NCI-H2171 (cell line): ENCODE data around the gene DNAJA1.
A peak's percentile ranks its signal among the peaks of the same experiment; 100 is the strongest.
"Not testable (repeated sequence)": the region's sequence is repeated elsewhere in the genome, so short reads cannot be mapped to it uniquely, and the experiment has no call there.

ENCODE experiments used
- DNase-seq: peaks from one replicate; lab custom pipeline; 2025; lab: John Stamatoyannopoulos, UW

DNAJA1 gene

DNA sequence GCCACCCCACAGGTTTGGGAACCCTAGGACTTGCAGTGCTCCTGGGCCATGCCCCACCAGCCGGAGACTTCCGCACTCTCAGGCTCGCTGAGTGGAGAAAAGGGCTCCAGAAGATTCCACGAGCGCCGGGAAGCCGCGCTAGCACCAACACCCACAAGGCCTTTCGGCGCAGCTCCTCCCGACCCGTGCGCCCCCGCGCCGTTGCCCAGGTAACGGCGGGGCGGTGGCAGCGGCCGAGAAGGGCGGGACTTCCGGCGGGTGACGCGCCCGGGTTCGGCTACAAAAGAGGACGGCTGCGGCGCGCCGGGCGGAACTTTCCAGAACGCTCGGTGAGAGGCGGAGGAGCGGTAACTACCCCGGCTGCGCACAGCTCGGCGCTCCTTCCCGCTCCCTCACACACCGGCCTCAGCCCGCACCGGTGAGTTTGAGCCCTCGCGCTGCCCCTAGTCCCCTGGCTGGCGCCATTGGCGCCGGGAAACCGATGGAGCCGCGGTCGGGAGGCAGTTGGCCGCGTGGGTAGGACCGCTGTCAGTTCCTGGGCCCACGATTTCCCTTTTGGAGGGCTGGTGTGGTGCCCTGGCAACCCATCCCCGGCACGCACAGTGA lies at the start of gene DNAJA1:
TSS of gene DNAJA1 (plus strand) at position 308 of the 606 bp plus-strand sequence. CDS start 1,212 bp downstream, outside the sequence.
- peak; percentile 81 for DNase-seq

DNA sequence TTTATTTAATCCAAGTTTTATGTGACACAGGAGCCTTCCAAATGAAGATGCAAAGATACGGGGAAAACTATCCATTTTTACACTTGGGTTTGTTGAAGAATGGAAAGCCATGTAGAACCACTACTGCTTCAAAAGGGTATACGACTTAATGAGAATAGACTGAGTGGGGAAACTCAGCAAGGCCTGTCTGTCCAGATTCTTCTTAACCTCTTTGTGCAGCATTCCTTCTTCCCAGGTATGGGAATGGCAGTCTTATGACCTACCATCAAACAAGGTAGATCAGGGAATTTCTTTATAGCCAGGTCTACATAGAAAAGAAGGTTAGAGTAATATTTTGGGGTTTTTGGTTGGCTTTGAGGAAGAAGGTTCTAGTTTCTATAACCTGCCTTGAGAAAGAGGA lies 47.0 kb upstream of the DNAJA1 start:
- no peak for DNase-seq

DNA sequence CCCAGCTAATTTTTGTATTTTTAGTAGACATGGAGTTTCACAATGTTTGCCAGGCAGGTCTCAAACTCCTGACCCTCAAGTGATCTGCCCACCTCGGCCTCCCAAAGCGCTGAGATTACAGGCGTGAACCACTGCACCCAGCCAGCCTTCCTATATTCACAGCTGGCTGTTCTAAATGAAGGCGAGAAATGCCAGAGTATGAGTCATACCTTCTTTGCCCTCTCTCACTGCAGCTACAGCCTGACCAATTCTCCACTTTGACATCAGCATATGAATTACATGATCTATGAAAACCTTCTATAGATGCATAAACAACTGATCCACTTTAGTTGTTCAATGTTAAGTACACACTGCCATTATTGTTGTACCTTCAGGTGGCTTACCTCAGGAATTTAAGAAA lies 38.1 kb upstream of the DNAJA1 start:
- no peak for DNase-seq

DNA sequence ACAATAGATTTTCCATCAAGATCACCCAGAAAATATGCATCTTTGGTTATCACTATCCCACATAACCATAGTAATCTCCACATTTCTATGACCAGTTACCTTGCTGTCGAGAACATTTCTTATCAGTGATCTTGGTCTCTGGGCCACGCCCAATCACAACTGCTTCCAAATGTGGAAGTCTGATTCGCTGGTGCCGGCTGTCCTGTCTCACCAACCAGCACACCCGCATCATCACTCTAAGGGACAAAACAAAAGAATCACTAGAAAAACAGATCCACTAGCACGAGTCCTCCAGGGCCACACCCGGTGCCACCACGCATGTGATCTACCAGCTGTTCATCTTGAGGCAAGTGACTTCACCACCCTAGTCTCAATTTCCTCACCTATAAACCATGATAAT lies 35.4 kb upstream of the DNAJA1 start:
- no peak for DNase-seq

DNA sequence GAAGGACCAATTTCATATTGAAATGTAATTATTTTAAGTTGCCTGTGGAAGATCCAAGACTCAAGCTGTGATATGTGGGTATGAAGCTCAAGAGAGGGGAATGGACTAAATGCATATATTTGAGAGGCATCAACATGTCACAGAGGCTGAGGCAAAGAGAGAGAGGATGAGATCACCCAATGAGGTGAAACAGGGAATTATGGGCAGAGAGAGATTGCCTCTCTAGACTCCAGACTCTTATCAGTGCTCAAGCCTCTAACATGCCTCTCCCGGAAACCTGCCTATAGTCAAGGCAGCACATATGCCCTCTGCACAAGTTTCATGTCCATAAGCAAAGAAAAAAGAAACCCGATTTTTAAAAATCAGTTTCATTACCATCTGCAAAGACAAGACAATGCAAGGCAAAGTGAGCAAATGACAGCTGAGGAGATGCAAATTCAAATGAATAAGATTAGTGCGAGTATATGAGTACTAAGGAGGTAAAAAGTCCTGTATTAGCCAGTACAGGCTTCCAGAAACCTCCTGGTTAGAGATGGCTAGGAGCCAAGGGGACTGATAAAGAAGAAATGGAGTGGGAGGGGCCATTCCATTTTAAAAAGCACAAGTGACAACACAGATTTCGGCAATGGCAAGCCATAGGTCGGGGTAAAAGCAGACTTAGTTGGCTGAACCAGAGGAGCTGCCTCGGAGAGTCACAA lies 33.0 kb upstream of the DNAJA1 start:
- no peak for DNase-seq

DNA sequence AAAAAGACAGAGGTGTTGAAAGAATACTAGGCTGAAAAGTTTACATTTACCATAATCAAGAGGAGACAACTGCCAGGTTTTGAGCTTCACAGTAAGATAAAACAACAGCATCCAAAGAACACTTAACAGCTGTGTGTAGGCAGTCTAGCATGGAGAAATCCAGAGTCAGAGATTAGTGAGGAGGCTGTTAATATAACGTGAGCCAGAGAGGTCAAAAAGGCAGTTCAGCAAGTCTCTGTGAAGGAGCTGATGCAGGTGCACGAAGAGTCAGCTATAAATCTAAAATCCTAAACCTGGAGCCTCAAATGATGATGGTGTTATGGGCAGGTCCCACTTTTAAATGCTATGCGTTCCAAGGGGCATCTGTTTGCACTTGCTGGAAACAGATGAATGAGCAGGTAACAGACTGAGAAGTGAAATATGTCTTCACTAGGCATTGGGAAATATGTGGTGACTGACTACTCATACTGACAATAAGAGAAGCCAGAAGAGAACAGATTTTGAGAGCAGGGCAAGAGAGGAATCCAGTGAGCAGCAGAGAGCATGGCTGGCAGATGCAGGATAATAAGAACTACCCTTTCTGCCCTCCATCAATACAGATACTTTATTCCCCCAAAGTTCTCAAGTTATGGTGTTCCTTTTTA lies 32.4 kb upstream of the DNAJA1 start:
- DNase-seq, result no peak

DNA sequence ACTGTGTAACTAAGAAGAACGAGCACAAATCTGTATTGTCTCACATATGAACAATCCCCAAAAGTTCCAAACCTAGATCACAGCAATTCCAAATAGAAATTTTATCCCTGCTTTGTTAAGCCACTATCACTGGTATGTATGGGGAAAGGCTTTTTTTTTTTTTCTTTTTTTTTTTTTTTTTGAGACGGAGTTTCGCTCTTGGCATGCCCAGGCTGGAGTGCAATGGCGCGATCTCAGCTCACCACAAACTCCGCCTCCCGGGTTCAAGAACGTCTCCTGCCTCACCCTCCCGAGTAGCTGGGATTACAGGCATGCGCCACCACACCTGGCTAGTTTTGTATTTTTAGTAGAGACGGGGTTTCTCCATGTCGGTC lies 24.4 kb upstream of the DNAJA1 start:
- not testable (repeated sequence) for DNase-seq

DNA sequence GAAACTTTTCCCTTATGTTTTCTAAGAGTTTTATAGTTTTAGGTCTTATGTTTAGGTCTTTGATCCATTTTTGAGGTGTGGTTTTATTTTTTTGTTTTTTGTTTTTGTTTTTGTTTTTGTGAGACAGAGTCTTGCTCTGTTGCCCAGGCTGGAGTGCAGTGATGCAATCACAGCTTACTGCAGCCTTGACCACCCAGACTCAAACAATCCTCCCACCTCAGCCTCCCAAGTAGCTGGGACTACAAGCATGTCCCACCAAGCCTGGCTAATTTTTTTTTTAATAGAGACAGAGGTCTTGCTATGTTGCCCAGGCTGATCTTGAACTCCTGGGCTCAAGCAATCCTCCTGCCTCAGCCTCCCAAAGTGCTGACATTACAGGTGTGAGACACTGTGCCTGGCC lies 19.7 kb upstream of the DNAJA1 start:
- not testable (repeated sequence) for DNase-seq

DNA sequence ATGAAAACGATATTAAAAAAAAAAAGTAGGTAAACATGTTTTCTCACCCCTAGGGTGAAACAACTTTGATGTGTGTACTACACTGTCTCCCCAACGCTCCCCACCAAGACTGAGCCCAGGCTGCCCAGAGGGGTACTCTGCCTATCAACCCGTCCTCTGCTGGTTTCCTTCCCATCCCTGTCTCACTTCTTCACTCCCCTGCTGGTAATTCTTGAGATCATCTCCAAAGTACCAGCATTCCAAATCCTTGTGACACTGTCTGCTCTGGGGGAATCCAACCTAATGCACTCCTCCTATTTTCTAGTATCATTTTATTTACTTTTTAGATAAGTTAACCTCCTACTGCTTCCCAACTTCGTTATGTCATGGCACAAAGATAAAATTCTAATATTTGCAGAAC lies 17.3 kb upstream of the DNAJA1 start:
- DNase-seq, result no peak

DNA sequence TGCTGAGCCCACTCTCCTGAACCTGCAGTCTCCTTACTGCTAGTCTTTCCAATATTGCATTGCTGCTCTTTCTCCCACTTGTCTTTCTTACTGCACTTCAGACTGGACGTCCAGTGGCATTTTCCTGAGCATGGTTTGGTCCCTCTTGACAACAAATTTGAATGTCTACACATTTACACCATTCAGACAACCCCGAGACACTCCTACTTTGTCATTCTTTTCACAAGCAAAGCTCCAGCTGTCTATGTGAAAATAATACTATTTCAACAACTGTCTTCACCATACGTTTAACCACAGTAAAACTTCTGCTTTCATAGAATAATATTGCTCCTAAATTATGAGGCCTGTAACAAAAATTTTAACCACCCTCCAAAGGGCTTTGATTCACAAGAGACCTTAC lies 13.2 kb upstream of the DNAJA1 start:
- DNase-seq, result no peak

DNA sequence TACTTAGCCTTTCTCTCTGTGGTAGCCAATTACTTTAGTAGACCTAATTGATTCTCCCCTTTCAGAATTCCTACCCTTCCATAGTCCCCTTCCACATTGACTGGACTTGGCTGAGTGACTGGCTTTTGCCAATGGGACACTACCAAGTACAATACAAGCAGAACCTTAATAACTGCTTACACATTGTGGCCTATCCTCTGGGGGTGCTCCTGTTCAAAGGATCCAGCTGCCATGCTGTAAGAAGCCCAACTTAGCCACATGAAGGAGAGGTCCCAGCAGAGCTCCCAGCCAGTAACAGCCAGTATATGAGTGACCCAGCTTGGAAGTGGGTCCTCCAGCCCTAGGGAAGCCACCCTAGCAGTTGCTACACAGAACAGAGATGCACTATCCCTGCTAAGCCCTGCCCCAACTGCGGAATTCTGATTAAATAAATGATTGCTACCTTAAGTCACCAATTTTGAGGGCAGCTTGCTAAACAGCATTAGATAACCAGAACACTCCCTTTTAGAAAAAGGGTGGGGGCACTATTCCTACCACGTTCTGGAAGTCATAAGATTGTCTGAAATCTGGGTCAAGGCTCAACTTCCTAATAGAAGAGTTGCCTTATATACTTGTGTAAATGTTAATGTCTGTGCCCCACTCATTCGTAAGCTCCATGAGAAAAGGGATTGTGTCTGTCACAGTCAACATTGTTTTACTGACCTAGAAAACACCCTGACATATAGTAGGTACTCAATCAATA lies 12.6 kb upstream of the DNAJA1 start:
- DNase-seq, result no peak

DNA sequence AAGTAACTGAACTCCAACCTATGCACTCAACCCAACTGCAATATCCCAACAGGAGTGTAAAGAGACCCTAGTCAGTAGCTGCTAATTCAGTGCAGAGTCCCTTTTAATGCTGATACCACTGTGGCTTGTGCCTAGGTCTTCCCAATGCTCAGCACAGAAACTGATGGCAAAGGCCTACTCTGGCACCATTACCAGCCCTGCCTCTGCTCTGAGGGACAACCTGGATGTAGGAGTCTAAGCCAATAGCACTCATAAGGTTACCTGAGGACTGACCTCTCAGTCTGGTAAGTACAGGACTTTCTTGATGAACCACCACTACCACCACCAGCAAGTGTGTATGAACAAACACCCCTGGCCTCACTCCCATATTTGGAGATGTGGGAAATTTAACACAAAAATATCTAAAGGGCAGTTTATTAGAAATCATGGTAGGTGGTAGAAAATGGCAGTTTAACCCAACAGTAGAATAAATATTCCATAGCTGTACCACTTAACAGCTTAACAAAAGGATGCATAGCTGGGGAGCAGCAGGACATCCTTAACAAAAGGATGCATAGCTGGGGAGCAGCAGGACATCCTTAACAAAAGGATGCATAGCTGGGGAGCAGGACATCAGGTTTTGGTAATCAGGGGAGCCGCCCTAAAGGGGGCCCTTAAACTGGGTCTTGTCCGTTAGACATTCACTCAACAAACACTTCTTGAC lies 11.0 kb upstream of the DNAJA1 start:
- DNase-seq, result no peak

DNA sequence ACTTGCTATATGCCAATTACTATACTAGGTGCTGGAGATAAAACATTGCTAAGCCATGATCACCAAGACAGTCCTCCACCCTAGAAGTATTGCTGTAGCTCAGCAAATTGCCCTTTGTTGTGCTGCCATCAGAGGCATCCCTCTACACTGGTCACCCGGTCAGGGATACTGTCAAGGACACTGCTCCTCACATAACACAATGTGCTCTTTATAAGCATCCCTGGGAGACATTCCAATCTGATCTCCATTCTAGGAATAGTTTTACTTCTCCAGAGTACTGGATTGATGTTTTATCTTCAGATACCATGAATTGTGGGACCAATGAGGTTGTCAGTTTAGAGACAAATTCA lies 10.4 kb upstream of the DNAJA1 start:
- no peak for DNase-seq

DNA sequence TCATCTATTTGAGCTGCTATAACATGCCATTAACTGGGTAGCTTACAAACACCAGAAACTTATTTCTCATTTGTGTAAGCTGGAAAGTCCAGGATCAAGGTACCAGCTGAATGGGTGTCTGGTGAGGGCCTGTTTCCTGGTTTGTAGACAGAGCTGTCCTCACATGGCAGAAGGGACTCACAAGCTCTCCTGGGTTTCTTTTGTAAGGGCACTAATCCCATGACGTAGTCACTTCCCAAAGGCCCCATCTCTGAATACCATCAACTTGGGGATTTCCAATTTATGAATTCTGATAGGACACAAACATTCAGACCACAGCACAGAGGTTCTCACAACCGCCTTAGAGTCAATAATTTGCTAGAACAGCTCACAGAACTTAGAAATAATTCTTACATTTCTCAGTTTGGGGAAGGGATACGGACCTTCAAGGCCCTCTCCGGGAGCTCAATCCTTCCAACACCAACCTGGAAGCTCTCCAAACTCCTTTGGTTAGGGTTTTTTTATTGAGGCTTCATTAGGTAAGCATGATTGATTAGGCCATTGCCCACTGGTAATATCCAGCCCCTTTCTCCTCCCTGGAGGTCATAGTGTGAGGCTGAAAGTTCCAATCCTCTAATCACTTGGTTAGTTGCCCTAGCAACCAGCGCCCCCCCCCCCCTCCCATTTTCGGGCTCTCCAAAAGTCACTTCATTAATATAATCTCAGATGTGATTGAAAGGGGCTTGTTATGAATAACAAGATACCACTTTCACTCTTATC lies 7.6 kb upstream of the DNAJA1 start:
- DNase-seq, result no peak

DNA sequence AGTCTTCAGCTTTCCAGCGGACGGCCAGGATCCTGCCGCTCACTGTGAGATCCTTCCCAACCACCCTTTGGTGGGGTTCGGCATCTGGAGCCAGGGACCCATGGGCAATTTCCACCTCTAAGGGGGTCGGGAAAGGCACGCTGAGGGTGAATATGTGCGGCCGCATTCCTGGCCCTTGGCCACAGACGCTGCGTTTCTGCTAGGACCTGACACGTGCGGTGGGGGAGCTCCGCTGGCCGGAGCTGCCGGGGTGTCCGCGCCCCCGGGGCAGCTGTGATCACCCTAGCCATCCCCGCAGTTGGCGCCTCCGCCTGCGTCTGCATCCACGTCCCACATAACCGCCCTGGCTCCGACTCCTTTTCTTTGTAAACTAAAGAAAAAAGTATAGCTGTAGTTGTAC lies 5.3 kb upstream of the DNAJA1 start:
- DNase-seq, result no peak

DNA sequence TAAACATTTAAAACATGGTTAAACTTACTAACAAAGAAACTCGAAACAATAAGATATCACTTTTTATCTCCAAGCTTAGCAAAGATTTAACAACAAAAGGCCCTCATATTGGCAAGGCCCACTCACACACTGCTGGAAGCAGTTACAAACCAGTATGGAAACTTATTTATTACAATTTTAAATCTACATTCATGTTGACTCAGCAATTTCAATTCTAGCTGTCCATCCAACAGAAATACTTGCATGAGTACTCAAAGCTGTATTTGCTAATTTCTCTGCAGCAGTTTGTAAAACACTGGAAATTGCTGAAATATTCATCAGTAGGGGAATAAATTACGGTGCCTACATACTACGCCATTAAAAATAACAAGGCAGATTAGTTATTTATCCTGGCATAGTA lies 2.8 kb upstream of the DNAJA1 start:
- DNase-seq, result no peak

DNA sequence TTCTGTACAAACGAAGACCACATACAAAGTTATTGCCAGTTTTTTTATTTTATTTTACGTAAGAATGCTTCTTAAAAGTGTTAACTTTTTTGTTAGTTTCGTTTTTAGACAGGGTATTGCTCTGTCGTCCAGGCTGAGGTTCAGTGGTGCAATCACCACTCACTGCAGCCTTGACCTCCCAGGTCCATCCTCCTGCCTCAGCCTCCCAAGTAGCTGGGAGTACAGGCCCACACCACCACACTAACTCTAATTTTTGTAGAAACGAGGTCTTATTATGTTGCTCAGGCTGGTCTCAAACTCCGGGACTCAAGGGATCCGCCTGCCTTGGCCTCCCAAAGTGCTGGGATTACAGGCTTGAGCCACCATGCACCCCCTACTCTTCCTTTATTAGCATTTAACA lies 2.3 kb upstream of the DNAJA1 start:
- no peak for DNase-seq

DNA sequence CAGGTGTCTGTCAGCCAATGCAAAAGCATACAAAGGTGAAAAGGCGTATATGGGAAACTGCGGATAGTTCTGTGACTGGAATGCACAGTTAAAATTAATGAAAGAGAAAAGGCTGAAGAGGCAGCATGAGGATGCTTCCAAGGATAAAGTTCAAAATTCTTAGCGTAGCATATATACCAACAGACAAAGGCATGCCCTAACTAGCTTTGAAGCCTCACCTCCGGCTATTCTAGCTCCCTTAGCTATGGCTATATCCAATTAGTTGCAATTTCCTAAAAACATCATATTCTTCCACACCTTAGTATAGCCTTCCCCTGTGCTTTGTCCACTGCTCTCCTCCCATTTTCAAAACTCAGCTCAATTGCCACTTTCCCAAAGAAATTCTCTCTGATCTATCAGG lies 1.4 kb upstream of the DNAJA1 start:
- no peak for DNase-seq

DNA sequence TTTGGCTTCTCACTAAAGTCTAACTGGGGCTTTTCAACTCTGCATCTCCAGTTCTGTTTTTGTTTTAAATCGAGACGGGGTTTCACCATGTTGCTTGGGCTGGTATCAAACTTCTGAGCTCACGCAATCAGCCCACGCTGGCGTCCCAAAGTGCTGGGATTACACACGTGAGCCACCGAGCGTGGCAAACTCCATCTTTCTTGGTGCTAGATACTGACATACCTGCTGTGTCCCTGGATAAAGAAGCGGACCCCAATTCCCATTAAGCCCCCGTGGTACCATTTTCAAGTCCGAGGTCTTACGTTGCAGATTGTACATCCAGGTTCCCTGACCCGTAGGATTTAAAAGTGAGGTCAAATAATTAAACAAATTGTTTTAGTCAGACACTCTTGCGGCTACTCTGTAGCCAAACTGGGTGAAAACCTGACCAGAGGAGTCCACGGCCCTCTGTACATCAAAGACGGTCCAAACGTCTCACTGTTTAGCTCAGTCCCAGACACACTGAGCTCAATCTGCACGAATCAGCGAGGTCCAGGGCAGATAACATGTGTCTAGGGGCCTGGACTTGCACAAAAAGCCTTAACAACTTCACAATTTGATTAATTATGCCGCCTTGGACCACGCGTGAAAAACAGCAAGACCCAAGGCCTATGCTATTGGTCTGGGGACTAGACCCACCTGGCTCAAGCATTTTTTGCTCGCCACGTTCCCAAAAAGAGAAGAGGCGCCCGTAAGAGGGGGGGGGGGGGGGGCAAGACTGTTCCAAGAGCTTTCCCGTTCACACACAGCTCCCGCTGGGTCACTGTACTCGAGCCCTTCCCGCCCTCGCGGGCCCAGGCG lies 727 bp upstream of the DNAJA1 start:
- no peak for DNase-seq

DNA sequence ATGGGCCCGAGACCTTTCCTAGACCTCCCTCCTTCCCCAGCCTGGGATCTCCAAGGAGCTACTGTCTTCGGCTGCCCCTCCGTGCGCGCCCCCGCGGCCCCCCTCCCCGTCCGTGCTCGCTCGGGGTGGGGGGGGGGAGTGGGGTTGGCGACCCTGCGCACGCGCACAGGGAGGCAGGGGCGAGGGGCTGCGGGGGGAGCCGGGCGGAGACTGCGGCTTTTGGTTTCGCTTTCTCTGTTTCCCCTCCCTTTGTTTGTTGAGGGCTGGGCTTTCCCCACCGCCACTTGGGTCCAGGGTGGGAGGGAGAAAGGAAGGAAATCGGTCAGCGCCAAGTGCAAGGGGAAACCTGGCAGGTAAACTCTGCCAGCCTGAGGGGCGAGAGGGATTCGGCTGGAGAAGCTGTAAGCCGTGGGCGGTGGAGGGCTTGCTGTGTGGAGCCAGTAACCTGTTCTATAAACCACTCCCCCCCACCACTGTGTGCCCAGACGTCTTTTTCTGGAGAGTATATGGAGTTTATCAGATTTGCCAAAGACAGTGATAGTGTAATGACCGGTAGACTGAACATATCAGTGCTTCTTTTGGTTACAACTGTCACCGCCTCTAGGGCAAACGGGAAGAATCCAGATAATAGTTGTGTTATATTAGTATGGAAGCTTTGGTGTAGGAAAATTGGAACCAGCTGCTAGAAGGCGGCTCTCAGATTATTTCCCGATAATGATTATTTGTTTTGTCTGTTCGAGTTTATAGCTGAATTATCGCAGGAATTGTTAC lies 684 bp downstream of the DNAJA1 start:
- peak; percentile 9 for DNase-seq
